IPS-20b (cell line): ENCODE data around the gene CLNK.

ENCODE experiments used
- H3K27ac ChIP-seq: one replicate; pipeline ENCODE4 v1.5.1; 2013; ENCODE audit warnings: low read length
- H3K27me3 ChIP-seq: 2 replicates; pipeline ENCODE4 v1.6.1; 2013; ENCODE audit warnings: mild to moderate bottlenecking, low read length, inconsistent platforms; ENCODE audit not compliant: insufficient read depth
- H3K36me3 ChIP-seq: 2 replicates; pipeline ENCODE4 v1.6.1; 2013; ENCODE audit warnings: low read depth, mild to moderate bottlenecking, inconsistent platforms, low read length, moderate library complexity; ENCODE audit not compliant: insufficient read depth
- H3K4me1 ChIP-seq: 2 replicates; pipeline ENCODE4 v1.6.1; 2013; ENCODE audit warnings: mild to moderate bottlenecking, control low read depth, inconsistent platforms, low read length, moderate library complexity; ENCODE audit not compliant: insufficient read depth
- H3K4me3 ChIP-seq: 2 replicates; pipeline ENCODE4 v1.5.1; 2013; ENCODE audit warnings: mild to moderate bottlenecking, low read length, inconsistent platforms
- H3K9ac ChIP-seq: 2 replicates; pipeline ENCODE4 v1.6.1; 2013; ENCODE audit warnings: low read depth, mild to moderate bottlenecking, inconsistent platforms, low read length, moderate library complexity
- H3K9me3 ChIP-seq: 2 replicates; pipeline ENCODE4 v1.6.1; 2013; ENCODE audit warnings: mild to moderate bottlenecking, low read depth, low read length, inconsistent platforms; ENCODE audit not compliant: insufficient read depth

Gene CLNK

DNA sequence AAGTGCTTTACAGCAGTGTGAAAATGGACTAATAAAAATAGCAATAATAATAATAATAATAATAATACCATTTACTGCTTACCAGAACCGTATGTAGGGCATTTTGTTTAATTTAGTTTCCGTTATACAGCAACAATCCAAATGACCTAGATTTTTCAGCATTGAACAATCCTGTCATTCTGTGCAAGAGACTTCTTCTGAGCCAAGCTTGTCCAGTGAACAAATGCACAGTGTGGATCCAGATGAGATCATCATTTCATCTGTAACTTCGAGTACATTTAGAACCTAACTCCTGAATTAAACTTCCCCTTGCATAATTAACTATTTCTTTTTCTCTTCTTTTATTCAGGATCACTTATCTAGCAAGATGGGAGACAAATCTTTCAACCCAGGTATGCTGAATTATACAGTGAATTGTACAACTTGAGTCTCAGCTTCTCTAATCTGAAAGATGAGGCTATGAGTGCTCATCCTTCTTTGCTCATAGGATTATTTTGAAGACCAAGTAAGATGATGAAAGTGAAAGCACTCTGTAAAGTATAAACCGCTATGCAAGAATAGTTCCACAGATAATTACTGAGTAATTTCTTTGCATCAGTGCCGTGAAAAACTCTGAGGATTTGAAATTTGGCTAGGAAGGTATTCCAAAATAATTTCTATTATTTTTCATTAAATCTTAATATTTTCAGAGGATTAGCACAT, 6.6 kb downstream of the CLNK start:
- no peaks in the 10 kb centered on the region for H3K36me3 ChIP-seq
- no peak overlapping the region for H3K9ac ChIP-seq
- H3K4me3 ChIP-seq: no peak overlapping the region
- H3K9me3 ChIP-seq: no peaks in the 10 kb centered on the region
- no peaks in the 10 kb centered on the region for H3K4me1 ChIP-seq
- H3K27me3 ChIP-seq: no peaks in the 10 kb centered on the region
- no peak overlapping the region for H3K27ac ChIP-seq

GRCh38 chr4:10673817-10674369, 10.7 kb downstream of the CLNK start:
- no peak overlapping the region for H3K4me3 ChIP-seq
- no peak overlapping the region for H3K27ac ChIP-seq
- H3K9ac ChIP-seq: no peak overlapping the region
- H3K36me3 ChIP-seq: no peaks in the 10 kb centered on the region
- H3K27me3 ChIP-seq: no peaks in the 10 kb centered on the region
- H3K9me3 ChIP-seq: no peaks in the 10 kb centered on the region
- H3K4me1 ChIP-seq: no peaks in the 10 kb centered on the region

DNA sequence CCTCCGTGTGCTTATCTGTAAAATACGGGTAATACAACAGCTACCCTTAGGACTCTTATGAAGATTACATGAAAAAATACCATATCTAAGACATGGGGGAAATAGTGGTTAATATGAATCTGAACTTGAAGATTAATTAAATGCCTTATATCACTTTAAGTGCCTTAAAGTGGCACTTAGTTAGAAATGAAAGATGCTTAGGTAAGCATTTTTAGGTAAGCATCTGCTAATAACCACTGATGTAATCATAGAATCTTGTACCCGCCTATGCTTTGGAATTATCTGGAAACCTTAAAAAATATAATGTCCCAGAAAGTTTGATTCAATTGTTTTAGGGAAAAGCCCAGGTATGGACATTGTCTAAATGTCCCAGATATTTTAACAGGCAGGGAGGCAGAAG, 12.2 kb downstream of the CLNK start:
- H3K4me3 ChIP-seq: no peak overlapping the region
- H3K9me3 ChIP-seq: no peaks in the 10 kb centered on the region
- no peaks in the 10 kb centered on the region for H3K27me3 ChIP-seq
- H3K36me3 ChIP-seq: no peaks in the 10 kb centered on the region
- no peaks in the 10 kb centered on the region for H3K4me1 ChIP-seq
- no peak overlapping the region for H3K9ac ChIP-seq
- H3K27ac ChIP-seq: no peak overlapping the region

GRCh38 chr4:10671799-10672198, 12.8 kb downstream of the CLNK start:
- Histone ChIP-seq H3K27ac (no peak overlapping the region), H3K27me3 (no peaks in the 10 kb centered on the region), H3K9me3 (no peaks in the 10 kb centered on the region), H3K9ac (no peak overlapping the region), H3K4me1 (no peaks in the 10 kb centered on the region), H3K36me3 (no peaks in the 10 kb centered on the region), H3K4me3 (no peak overlapping the region)

DNA sequence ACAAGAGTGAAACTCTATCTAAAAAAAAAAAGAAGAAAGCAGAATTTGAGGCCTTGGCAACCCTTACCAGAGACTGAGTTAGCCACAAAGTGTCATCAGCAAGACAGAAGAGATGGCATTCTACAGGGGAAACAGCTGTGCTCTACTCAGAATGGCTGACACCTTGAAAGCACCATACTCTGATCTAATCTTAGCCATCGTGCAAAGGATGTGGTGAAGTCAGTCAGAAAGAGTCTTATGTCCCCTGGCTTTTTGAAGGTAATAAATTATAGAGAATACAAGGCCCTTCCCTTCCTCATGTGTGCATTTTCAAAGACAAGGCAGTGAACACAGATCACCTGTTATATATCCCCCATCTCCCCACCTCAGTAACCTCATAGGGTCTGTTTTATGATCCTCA, 13.2 kb downstream of the CLNK start:
- no peaks in the 10 kb centered on the region for H3K27me3 ChIP-seq
- H3K27ac ChIP-seq: no peak overlapping the region
- H3K36me3 ChIP-seq: no peaks in the 10 kb centered on the region
- no peak overlapping the region for H3K4me3 ChIP-seq
- no peak overlapping the region for H3K9ac ChIP-seq
- no peaks in the 10 kb centered on the region for H3K9me3 ChIP-seq
- H3K4me1 ChIP-seq: no peaks in the 10 kb centered on the region

DNA sequence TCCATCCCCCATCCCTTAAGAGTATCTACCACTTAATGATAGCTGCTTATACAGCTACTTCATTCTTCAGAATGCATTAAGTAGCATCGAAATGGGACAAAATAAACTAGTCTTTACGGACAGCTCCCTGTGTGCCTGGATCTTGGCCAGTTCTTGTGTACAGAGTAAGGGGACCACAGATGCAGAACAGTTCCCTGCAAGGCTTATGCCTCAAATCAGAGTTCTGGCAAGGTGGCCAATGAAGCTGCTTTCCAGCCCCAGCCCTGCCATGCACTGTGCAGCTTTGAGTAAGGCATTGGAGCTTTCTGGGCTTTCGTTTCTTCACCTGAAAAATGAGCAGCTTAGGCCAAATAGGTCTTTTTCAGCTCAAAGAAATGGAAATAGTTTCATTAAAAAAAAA, 14.2 kb downstream of the CLNK start:
- no peak overlapping the region for H3K4me3 ChIP-seq
- H3K9me3 ChIP-seq: no peaks in the 10 kb centered on the region
- no peaks in the 10 kb centered on the region for H3K36me3 ChIP-seq
- H3K4me1 ChIP-seq: no peaks in the 10 kb centered on the region
- no peaks in the 10 kb centered on the region for H3K27me3 ChIP-seq
- H3K27ac ChIP-seq: no peak overlapping the region
- H3K9ac ChIP-seq: no peak overlapping the region

- no peaks in the 10 kb centered on the region for H3K4me1 ChIP-seq
- no peak overlapping the region for H3K9ac ChIP-seq
- no peaks in the 10 kb centered on the region for H3K27me3 ChIP-seq
- no peak overlapping the region for H3K4me3 ChIP-seq
- no peak overlapping the region for H3K27ac ChIP-seq
- H3K36me3 ChIP-seq: no peaks in the 10 kb centered on the region
- no peaks in the 10 kb centered on the region for H3K9me3 ChIP-seq
These were observed 16.8 kb downstream of the CLNK start for GRCh38 chr4:10667701-10668326.

GRCh38 chr4:10666616-10667015, 18.0 kb downstream of the CLNK start:
- H3K4me1 ChIP-seq: no peaks in the 10 kb centered on the region
- no peaks in the 10 kb centered on the region for H3K36me3 ChIP-seq
- H3K9ac ChIP-seq: no peak overlapping the region
- H3K9me3 ChIP-seq: no peaks in the 10 kb centered on the region
- H3K27me3 ChIP-seq: no peaks in the 10 kb centered on the region
- H3K27ac ChIP-seq: no peak overlapping the region
- H3K4me3 ChIP-seq: no peak overlapping the region

GRCh38 chr4:10664408-10664807, 20.2 kb downstream of the CLNK start:
- H3K9ac ChIP-seq: no peak overlapping the region
- H3K36me3 ChIP-seq: no peaks in the 10 kb centered on the region
- no peaks in the 10 kb centered on the region for H3K4me1 ChIP-seq
- H3K27me3 ChIP-seq: no peaks in the 10 kb centered on the region
- H3K4me3 ChIP-seq: no peak overlapping the region
- no peaks in the 10 kb centered on the region for H3K9me3 ChIP-seq
- no peak overlapping the region for H3K27ac ChIP-seq

GRCh38 chr4:10662937-10663336, 21.6 kb downstream of the CLNK start:
- Histone ChIP-seq H3K27me3 (no peaks in the 10 kb centered on the region), H3K9ac (no peak overlapping the region), H3K9me3 (no peaks in the 10 kb centered on the region), H3K27ac (no peak overlapping the region), H3K36me3 (no peaks in the 10 kb centered on the region), H3K4me1 (no peaks in the 10 kb centered on the region), H3K4me3 (no peak overlapping the region)

DNA sequence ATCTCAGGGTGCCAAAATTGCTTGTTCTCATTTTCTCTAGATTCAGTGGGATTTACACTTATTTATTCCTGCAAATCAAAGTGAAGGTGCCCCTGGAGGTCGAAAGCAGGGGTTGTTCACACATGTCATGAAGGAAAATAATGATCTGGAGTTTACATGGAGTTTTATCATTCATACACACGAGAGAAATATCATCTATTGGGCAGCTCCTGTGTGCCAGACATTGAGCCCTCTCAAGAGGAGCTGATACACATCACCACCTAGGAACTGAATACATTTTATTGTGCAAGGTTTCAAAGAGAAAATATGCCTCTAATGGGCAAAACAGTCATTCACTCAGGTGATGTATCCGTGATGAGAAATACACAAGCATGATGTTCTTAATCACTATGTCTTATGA, 23.5 kb downstream of the CLNK start:
- no peaks in the 10 kb centered on the region for H3K27me3 ChIP-seq
- H3K9me3 ChIP-seq: no peaks in the 10 kb centered on the region
- H3K4me1 ChIP-seq: no peaks in the 10 kb centered on the region
- no peak overlapping the region for H3K4me3 ChIP-seq
- no peaks in the 10 kb centered on the region for H3K36me3 ChIP-seq
- no peak overlapping the region for H3K9ac ChIP-seq
- H3K27ac ChIP-seq: no peak overlapping the region

DNA sequence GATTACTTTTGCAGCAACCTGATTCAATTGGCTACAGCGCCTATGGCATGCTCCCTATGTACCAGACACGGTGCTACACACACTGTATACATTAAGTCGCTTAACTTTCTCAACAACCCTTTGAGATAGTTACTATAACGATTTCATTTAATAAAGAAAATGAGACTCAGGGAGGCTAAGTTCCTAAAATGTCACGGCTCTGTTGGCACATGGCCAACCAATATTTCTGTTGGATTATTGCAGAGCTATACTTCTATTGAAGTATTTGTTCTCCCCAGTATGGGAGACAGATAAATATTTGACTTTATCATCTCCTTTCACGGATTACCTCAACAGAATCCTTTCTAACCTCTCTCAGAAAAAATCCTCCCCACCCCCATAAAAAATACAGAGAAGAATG, 25.3 kb downstream of the CLNK start:
- H3K9me3 ChIP-seq: no peaks in the 10 kb centered on the region
- no peaks in the 10 kb centered on the region for H3K36me3 ChIP-seq
- H3K27ac ChIP-seq: no peak overlapping the region
- H3K9ac ChIP-seq: no peak overlapping the region
- no peak overlapping the region for H3K4me3 ChIP-seq
- no peaks in the 10 kb centered on the region for H3K4me1 ChIP-seq
- no peaks in the 10 kb centered on the region for H3K27me3 ChIP-seq
